Small intestine (tissue), 7 donors: ENCODE results near the gene PLXNB2. TPM values are rescaled to one million over a fixed set of nuclear protein-coding genes. Genes with fewer than 3 reads are reported as not detected.

Experiments used
- DNase-seq, 2 donors: peaks; one replicate each; pipeline versions ENCODE4 v3.0.0 to v3.0.0-alpha.2; 2013
- FAIRE-seq: peaks from 2 replicates; lab custom pipeline; 2012; peaks lifted over from hg19 to GRCh38; lab: Jason Lieb, UNC
- H3K27ac ChIP-seq, 3 donors: one replicate each; pipeline ENCODE4 v1.5.1; 2013; ENCODE audit warnings: low read length in 2 of 3, mild to moderate bottlenecking in 2 of 3, control low read depth in 1 of 3, inconsistent platforms in 1 of 3, low read depth in 1 of 3, moderate library complexity in 1 of 3
- H3K27me3 ChIP-seq, 3 donors: one replicate each; pipeline ENCODE4 v1.6.1; 2013; ENCODE audit warnings: low read length in 3 of 3, inconsistent platforms in 1 of 3; ENCODE audit not compliant: control insufficient read depth in 3 of 3, insufficient read depth in 3 of 3
- H3K36me3 ChIP-seq, 3 donors: one replicate each; pipeline ENCODE4 v1.6.1; 2013; ENCODE audit warnings: low read length in 3 of 3, inconsistent platforms in 1 of 3, low read depth in 1 of 3, mild to moderate bottlenecking in 1 of 3, moderate library complexity in 1 of 3; ENCODE audit not compliant: control insufficient read depth in 3 of 3, insufficient read depth in 2 of 3
- H3K4me1 ChIP-seq, 3 donors: one replicate each; pipeline ENCODE4 v1.6.1; 2013; ENCODE audit warnings: low read length in 2 of 3, inconsistent platforms in 1 of 3, low read depth in 1 of 3, mild to moderate bottlenecking in 1 of 3, moderate library complexity in 1 of 3; ENCODE audit not compliant: control insufficient read depth in 3 of 3, insufficient read depth in 2 of 3
- H3K4me3 ChIP-seq, 3 donors: one replicate each; pipeline ENCODE4 v1.5.1; 2013; ENCODE audit warnings: low read length in 3 of 3, control low read depth in 1 of 3, inconsistent platforms in 1 of 3, low read depth in 1 of 3, mild to moderate bottlenecking in 1 of 3, moderate library complexity in 1 of 3
- H3K9me3 ChIP-seq, 2 donors: one replicate each; pipeline ENCODE4 v1.6.1; 2013; ENCODE audit warnings: low read depth in 1 of 2, low read length in 1 of 2; ENCODE audit not compliant: control insufficient read depth in 2 of 2, insufficient read depth in 1 of 2
- WGBS, 3 donors: extraction: QIAGEN DNeasy Blood & Tissue Kit; methylation state at CpG; one replicate each; pipeline ENCODE4 v1.1.7; 2013; 5-methylcytosine and 5-hydroxymethylcytosine counted together
- polyA plus RNA-seq, 4 donors: library from polyadenylated mRNA; stranded (reverse) in 3 of 4; unstranded in 1 of 4; fragments of 200-250 nt in 3 of 4; fragments of 120-200 nt in 1 of 4; gene quantifications; one replicate each; pipeline versions ENCODE4 v1.2.1 to v1.2.3, GENCODE V29; 2013
- donor health status: healthy with polysubstance abuse.
- donor health status: control.
- donor health status: control.
- donor health status: Bipolar disorder and iron deficiency.
- donor health status: healthy.

Gene PLXNB2
- polyA plus RNA-seq, 4 donors, result 70.3 to 179 (median 95.2) TPM

DNA sequence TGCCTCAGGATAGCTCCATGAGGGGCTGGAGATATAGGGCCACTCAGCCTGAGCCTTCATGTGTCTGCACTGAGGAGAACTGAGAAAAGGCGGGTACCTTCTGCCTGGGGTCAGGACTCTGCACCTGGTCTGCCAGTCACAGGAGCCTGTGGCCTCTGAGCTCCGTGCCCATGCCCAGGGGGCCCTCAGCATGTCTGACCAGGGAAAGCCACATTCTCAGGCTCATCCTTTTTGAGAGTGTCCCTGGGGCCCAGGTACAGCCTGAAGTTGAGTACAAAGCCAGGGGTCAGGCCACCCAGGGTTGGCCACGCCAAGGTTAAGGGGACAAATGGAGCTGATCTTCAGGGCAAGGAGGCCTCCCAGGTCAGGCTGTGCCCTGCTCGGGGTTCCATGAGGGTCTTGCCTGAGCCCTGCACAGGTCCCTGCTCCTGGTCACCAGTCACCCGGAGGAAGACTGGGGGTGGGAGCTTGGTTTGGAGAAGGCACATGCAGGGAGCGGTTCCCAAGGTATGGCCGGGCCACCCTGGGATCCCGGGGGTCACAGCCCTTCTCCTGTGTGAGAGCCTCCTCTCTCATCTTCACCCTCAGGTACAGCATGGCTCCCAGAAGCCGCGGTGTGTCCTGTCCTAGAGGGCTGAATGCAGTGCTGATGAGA, 13.4 kb upstream of the PLXNB2 start:
- Histone ChIP-seq H3K27me3 (no peaks in the 10 kb centered on the region), H3K27ac (no peak overlapping the region), H3K4me1 (peaks cover 0 to under 1% (median 0%) of the 10 kb centered on the region in 3 donors), H3K9me3 (no peaks in the 10 kb centered on the region), H3K4me3 (no peak overlapping the region), H3K36me3 (no peaks in the 10 kb centered on the region)
- FAIRE-seq (no peak), DNase-seq (no peak)
- 81 to 89% (median 86%) methylated on average over 10 of the region's 10 CpGs for WGBS, 3 donors

DNA sequence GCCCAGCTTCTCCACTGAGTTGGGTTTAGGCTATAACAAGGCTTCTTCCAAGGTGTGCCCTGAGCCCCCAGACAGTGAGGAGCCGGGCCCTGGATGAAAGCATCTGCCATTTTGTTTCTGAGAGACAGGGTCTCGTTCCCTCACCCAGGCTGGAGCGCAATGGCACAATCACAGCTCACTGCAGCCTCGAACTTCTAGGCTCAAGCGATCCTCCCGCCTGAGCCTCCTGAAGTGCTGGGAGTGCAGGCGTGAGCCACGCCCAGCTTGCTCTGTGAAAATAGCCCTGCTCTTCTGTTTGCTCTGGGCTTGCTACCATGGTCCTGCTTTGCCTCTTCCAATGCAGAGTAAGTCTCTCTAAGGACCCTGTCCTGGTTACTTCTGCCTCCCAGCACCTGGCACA, 12.7 kb upstream of the PLXNB2 start:
- FAIRE-seq, result no peak
- 72 to 87% (median 77%) methylated on average over 8 of the region's 8 CpGs for WGBS, 3 donors
- no peaks in the 10 kb centered on the region for H3K27me3 ChIP-seq
- no peak overlapping the region for H3K27ac ChIP-seq
- no peak for DNase-seq
- no peaks in the 10 kb centered on the region for H3K36me3 ChIP-seq
- H3K4me3 ChIP-seq, result no peak overlapping the region
- H3K9me3 ChIP-seq, result no peaks in the 10 kb centered on the region
- H3K4me1 ChIP-seq, result no peaks in the 10 kb centered on the region

DNA sequence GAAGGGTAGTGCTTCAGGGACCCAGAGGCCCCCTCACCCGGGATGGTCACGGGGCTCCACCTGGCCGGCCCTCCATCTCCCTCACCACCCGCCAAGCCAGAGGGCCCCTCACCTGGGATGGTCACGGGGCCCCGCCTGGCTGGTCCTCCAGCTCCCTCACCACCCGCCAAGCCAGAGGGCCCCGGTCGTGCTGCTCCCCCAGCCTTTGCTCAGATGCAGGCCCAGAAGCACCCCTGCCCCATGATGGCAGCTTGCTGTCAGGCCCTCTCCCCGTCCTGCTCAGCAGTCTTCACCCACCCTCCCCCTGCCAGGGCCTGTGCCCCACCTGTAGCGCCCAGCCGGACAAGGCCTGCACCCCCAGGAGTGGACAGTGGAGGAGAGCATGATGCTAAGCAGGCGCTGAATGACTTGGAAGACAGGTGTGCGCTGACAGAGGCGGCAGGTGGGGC, 12.1 kb upstream of the PLXNB2 start:
- H3K36me3 ChIP-seq, result no peaks in the 10 kb centered on the region
- H3K27ac ChIP-seq, result no peak overlapping the region
- no peaks in the 10 kb centered on the region for H3K4me1 ChIP-seq
- FAIRE-seq (no peak), DNase-seq (no peak)
- H3K9me3 ChIP-seq, result no peaks in the 10 kb centered on the region
- no peak overlapping the region for H3K4me3 ChIP-seq
- H3K27me3 ChIP-seq, result no peaks in the 10 kb centered on the region
- WGBS, 3 donors, result 89 to 93% (median 92%) methylated on average over 14 to 15 of the region's 15 CpGs

DNA sequence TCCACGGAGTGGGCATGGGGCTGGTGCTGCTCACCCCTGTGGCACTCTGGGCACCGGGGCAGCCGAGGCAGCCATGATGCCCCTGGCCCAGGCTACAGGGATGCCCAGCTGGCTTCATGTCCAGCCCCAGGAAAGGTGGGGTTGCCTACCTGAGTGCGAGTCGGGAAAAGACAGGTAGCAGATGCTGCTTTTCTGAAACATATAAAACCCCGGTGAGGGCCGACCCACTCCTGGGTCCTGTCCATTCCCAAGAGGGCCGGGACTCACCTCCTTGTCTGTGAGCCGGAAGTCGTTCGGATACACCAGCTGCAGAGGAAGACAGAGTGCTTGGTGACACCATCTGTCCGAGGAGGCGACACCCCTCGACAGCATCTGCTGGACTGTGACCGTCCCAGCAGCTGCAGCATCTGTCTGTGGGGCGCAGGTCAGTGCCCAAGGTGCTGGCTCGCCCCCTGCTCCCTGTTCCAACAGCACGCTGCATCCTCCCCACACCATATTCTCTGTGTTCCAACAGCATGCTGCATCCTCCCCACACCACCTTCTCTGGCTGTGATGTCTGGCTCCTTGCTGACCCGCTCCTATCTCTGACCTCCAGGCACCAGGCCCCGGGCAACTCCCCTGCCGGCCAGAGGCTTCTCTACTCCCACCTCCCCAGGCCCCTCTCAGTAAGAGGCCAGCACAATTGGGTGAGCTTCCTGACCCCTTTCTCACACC, 11.4 kb upstream of the PLXNB2 start:
- Histone ChIP-seq H3K4me1 (peaks cover 0 to 4% (median 0%) of the 10 kb centered on the region in 3 donors), H3K27me3 (no peaks in the 10 kb centered on the region), H3K36me3 (no peaks in the 10 kb centered on the region), H3K4me3 (no peak overlapping the region), H3K9me3 (no peaks in the 10 kb centered on the region), H3K27ac (no peak overlapping the region)
- WGBS, 3 donors, result 73 to 80% (median 78%) methylated on average over 21 of the region's 21 CpGs
- DNase-seq, result no peak
- no peak for FAIRE-seq

DNA sequence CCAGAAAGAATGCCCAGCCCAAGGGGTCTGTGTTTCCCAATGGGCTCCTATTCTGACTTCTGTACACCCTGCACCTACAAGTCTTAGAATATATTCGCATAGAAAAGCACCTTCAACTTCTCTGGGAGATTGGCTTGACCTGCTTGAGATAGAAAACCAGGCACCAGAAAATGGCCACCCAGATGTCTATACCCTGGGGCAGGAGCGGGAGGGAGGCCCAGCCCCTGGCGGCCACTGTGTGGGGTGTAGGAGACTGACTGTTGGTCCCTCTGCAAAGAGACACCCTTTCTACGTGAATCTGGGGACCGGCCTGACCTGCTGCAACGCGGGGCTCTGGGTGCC, 10.9 kb upstream of the PLXNB2 start:
- no peak for DNase-seq
- peaks cover 0 to 4% (median 0%) of the 10 kb centered on the region in 3 donors for H3K4me1 ChIP-seq
- WGBS, 3 donors, result 85 to 89% (median 87%) methylated on average over 7 of the region's 7 CpGs
- H3K27ac ChIP-seq, result no peak overlapping the region
- no peaks in the 10 kb centered on the region for H3K36me3 ChIP-seq
- no peak overlapping the region for H3K4me3 ChIP-seq
- no peak for FAIRE-seq
- H3K27me3 ChIP-seq, result no peaks in the 10 kb centered on the region
- no peaks in the 10 kb centered on the region for H3K9me3 ChIP-seq

DNA sequence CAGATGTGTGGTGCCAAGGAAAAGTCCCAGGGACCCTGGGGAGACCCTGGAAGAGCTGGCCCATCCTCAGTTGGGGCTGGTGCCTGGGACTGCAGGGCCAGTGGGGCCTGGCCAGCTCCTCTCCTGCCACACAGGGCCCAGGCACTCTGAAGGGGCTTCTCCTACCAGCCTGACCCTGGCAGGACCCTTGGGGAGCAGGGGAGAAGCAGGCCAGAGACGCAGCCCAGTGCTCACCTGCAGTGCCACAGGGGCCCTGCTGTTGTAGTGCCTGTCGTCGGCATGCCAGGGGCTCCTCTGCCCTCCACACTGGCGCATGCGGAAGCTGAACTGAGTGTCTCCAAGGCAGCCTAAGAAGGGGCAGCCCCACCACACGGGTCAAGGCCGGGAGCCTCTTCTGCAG, 10.2 kb upstream of the PLXNB2 start:
- DNase-seq (no peak), FAIRE-seq (no peak)
- H3K36me3 ChIP-seq, result peaks cover 0 to 5% (median 0%) of the 10 kb centered on the region in 3 donors
- no peak overlapping the region for H3K4me3 ChIP-seq
- WGBS, 3 donors, result 91 to 98% (median 97%) methylated on average over 7 of the region's 7 CpGs
- H3K27me3 ChIP-seq, result no peaks in the 10 kb centered on the region
- peaks cover 0 to 4% (median 0%) of the 10 kb centered on the region in 3 donors for H3K4me1 ChIP-seq
- H3K9me3 ChIP-seq, result no peaks in the 10 kb centered on the region
- H3K27ac ChIP-seq, result no peak overlapping the region

DNA sequence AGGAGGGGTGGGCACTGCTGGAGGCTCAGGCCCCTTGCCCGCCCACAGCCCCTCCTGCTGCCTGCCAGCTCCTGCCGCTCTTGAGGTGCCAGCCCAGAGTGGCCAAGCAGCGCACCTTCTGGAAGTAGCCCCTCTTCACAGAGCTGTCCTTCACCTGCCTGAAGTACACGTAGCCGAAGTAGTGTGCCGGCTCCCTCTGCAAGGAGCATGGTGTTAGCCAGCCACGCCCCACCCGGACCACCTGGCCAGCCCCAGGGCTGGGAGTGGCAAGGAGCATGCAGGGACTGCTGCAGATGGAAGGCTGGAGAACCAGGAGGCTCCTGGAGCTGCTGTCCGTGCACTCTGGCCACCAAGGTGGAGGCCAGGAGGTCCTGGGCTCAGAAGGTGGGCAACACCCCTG, 9.7 kb upstream of the PLXNB2 start:
- Histone ChIP-seq H3K36me3 (peaks cover 0 to 5% (median 0%) of the 10 kb centered on the region in 3 donors), H3K9me3 (no peaks in the 10 kb centered on the region), H3K27me3 (no peaks in the 10 kb centered on the region), H3K27ac (no peak overlapping the region), H3K4me1 (peaks cover 0 to 4% (median 0%) of the 10 kb centered on the region in 3 donors), H3K4me3 (no peak overlapping the region)
- DNase-seq (no peak), FAIRE-seq (no peak)
- 79 to 91% (median 82%) methylated on average over 7 to 9 of the region's 9 CpGs for WGBS, 3 donors

DNA sequence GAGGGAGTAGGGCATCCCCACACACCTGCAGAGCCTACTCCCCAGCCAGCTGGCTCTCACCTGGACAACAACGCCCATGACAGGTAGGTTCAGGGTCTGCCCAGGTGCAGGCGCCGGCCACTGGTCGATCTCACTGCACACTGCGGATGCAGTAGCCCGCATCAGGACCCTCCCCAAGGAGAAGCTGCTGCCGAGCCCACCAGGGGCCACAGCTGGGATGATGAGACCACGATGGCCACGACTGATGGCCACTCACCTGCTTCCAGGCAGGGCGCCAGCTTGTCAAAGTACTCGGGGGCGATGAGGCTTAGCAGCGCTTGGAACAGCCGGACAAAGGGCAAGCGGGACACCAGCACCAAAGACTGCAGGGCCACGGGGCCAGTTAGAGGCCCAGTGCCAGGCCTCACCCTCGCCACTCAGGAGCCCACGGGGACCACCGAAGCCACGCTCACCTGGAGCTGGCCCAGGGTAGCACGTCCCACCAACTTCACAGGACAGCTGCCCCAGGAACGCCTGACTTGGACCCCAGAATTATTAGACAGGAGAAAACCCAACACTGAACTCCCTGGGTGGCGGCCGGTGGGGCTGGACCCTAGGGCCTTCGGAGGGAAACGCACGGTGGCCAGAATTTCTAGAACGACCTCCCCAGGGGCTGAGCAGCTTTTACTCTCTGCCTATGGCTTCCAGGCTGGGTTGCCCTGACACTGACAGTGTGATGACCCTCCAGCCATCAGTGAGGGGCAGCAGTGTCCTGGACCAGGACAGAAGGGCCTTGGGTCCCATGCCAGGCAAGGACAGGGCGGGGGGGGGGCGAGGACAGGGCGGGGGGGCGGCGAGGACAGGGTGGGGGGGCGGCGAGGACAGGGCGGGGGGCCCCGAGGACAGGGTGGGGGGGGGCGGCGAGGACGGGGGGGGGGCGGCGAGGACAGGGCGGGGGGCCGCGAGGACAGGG, 8.9 kb upstream of the PLXNB2 start:
- WGBS, 3 donors, result 61 to 79% (median 63%) methylated on average over 22 to 34 of the region's 45 CpGs
- Histone ChIP-seq H3K4me3 (no peak overlapping the region), H3K4me1 (peaks cover 0 to 4% (median 0%) of the 10 kb centered on the region in 3 donors), H3K9me3 (no peaks in the 10 kb centered on the region), H3K36me3 (peaks cover 0 to 12% (median 0%) of the 10 kb centered on the region in 3 donors), H3K27me3 (no peaks in the 10 kb centered on the region), H3K27ac (no peak overlapping the region)
- DNase-seq (no peak), FAIRE-seq (no peak)
